ENCODE measurements around the gene UGCG. TPM values are rescaled to one million over a fixed set of nuclear protein-coding genes. Genes with fewer than 3 reads are reported as not detected.

The UGCG gene
- total and polyA plus RNA-seq, 9 of the 15 experiments (the other 6 are each of a cell fraction or from before 2014, with no cell fraction given), result 20.0 to 40.3 (median 29.2) TPM

DNA sequence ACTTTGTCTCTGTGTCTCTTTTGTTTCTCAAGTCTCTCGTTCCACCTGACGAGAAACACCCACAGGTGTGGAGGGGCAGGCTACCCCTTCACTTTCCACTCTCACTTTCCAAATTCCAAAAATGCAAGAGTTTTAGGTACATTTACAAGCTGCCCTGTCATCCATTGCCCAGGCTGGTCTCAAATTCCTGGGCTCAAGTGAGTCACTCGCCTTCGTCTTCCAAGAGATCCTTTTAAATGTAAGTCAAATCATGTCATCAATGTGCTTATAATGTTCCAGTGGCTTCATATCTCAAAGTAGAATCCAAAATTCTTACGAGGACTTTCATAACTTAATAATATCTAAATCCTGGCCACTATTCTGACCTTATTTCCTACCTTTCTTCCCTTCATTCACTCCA is 20.4 kb upstream of the UGCG start:
- H3K27ac ChIP-seq (ENCODE audit: extremely low read depth, low read depth, low read length), result no peak overlapping the region
- no peaks in the 10 kb centered on the region for H4K20me1 ChIP-seq (replicated peaks; ENCODE audit: control insufficient read depth, insufficient read depth, low read length)
- H3K4me2 ChIP-seq (ENCODE audit: insufficient read depth, low read length), result no peak overlapping the region
- intact Hi-C loops (cut with micrococcal nuclease) (no loop called here), in situ Hi-C loops (cut with MboI) (no loop called here)
- WGBS (ENCODE audit: insufficient coverage, low coverage, missing lambda C conversion rate), result 71% methylated on average over 5 of the region's 5 CpGs
- H3K4me1 ChIP-seq (replicated peaks in 1 of 2; ENCODE audit: control insufficient read depth in 2 of 2, insufficient read depth in 2 of 2, low read length in 2 of 2), result peaks cover 0 to 12% of the 10 kb centered on the region in 2 experiments; a peak in 4 of 5 replicates
- H3K27me3 ChIP-seq (ENCODE audit: control insufficient read depth in 2 of 2, insufficient read depth in 2 of 2, low read length in 2 of 2), result no peaks in the 10 kb centered on the region
- H3K9ac ChIP-seq (ENCODE audit: insufficient read depth in 1 of 2, low read depth in 2 of 2, low read length in 2 of 2), result no peak overlapping the region
- CTCF ChIA-PET (ENCODE audit: low intra/inter-chr PET ratio), result no interaction called here
- BruUV-seq (replicated peaks), result no TSS peak
- DNase-seq (ENCODE audit: extremely low read depth in 1 of 4, low spot score in 3 of 4) (no peak), ATAC-seq (no peak), FAIRE-seq (no peak)
- POLR2A ChIA-PET, result no interaction called here
- peaks cover 3% of the 10 kb centered on the region; the same call in 1 of the 2 replicates for H3K9me3 ChIP-seq (replicated peaks; ENCODE audit: control insufficient read depth, insufficient read depth, low read depth, low read length)
- TF ChIP-seq ZNF696 (CRISPR knock-in tag; conservative IDR thresholded peaks at IDR 0.05) (no peak), RUNX1 (IDR thresholded peaks at IDR 0.05; ENCODE audit: low read depth) (no peak), NFRKB (IDR thresholded peaks at IDR 0.05; ENCODE audit: low read depth) (no peak), ZBTB40 (IDR thresholded peaks at IDR 0.05) (no peak), ZBTB40 (CRISPR knock-in tag; IDR thresholded peaks at IDR 0.05) (no peak), ELF2 (CRISPR knock-in tag; IDR thresholded peaks at IDR 0.05) (no peak), NFIC (IDR thresholded peaks at IDR 0.05) (no peak), ZNF551 (CRISPR knock-in tag; IDR thresholded peaks at IDR 0.05) (no peak), HDAC2 (IDR thresholded peaks at IDR 0.05) (no peak), DEAF1 (CRISPR knock-in tag; IDR thresholded peaks at IDR 0.05) (no peak)
- TF ChIP-seq, protein P1, sequence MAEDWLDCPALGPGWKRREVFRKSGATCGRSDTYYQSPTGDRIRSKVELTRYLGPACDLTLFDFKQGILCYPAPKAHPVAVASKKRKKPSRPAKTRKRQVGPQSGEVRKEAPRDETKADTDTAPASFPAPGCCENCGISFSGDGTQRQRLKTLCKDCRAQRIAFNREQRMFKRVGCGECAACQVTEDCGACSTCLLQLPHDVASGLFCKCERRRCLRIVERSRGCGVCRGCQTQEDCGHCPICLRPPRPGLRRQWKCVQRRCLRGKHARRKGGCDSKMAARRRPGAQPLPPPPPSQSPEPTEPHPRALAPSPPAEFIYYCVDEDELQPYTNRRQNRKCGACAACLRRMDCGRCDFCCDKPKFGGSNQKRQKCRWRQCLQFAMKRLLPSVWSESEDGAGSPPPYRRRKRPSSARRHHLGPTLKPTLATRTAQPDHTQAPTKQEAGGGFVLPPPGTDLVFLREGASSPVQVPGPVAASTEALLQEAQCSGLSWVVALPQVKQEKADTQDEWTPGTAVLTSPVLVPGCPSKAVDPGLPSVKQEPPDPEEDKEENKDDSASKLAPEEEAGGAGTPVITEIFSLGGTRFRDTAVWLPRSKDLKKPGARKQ (CRISPR knock-in tag; IDR thresholded peaks at IDR 0.05), result no peak
- H3K36me3 ChIP-seq (ENCODE audit: control insufficient read depth, insufficient read depth, low read length), result no peaks in the 10 kb centered on the region
- H3K9me1 ChIP-seq (ENCODE audit: control insufficient read depth, insufficient read depth, low read length), result no peaks in the 10 kb centered on the region
- no peak overlapping the region for H2AFZ ChIP-seq (ENCODE audit: low read depth, low read length)
- H3K79me2 ChIP-seq (ENCODE audit: control insufficient read depth, insufficient read depth, low read length), result no peaks in the 10 kb centered on the region
- no peak overlapping the region for H3K4me3 ChIP-seq
